ENCODE results near the gene ZNRF4.
"Not testable (repeated sequence)": the region's sequence is repeated elsewhere in the genome, so short reads cannot be mapped to it uniquely, and the experiment has no call there.

The ZNRF4 gene
- long read RNA-seq, donor 1 = 0 reads
- long read RNA-seq, donor 2 = 0 reads
- long read RNA-seq, donor 3 = 0 reads
- long read RNA-seq, donor 4 = 0 reads
- long read RNA-seq, donor 5 = 0 reads
- long read RNA-seq, donor 6 = 0 reads
- long read RNA-seq, donor 7 = 0 reads
- long read RNA-seq, donor 8 = 0 reads

DNA sequence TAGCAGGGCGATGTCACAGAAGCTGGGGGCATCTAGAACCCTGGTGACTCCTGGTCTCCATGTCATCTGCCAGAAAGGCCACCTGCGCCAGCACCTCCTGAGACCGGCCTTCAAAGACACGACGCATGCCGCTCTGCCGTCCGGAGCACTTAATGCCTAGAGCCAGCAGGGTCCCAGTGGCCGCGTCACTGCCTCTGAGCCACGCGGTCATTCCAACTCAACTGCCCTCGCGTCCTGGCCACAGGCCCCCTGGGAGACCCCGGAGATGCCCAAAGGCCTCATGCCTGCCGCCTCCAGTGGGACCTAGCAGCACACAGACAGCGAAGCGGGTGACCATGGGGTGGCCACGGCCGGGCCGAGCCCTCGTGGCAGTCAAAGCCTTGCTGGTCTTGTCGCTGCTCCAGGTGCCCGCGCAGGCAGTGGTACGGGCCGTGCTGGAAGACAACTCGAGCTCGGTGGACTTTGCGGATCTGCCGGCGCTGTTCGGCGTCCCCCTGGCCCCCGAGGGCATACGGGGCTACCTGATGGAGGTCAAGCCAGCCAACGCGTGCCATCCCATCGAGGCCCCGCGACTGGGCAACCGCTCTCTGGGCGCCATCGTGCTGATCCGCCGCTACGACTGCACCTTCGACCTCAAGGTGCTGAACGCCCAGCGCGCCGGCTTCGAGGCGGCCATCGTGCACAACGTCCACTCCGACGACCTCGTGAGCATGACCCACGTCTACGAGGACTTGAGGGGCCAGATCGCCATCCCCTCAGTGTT is at the start of gene ZNRF4:
ZNRF4 (plus strand) TSS at position 51 of the 763 bp plus-strand sequence; CDS start at position 126, 75 bp downstream.
- no peak for DNase-seq

DNA sequence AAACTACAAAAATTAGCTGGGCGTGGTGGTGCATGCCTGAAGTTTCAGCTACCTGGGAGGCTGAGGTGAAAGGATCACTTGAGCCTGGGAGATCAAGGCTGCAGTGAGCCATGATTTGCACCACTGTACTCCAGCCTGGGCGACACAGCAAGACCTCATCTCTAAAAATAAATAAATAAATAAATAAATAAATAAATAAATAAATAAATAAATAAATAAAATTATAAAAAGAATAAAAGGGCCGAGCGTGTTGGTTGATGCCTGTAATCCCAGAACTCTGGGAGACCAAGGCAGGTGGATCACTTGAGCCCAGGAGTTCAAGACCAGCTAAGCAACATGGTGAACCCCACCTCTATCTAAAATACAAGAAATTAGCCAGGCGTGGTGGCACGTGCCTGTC is 49.0 kb upstream of the ZNRF4 start:
- DNase-seq = not testable (repeated sequence)

DNA sequence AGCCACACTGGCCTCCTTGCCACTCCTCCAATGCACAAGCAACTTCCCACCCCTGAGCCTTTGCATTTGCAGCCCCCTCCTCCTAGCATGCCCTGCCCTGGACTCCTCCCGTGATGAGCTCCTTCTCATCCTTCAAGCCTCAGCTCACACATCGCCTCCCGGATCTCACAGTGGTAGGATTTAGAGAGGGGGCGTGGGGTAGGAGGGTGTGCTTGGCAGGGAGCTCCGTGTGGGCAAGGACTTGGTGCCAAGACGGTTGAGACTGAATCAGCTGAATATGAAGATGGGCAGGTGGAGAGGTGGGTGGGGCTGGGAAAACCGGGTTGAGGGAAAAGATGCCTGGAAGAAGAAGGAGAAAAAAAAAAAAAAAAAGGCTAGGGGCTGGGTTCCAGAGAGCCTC is 48.4 kb upstream of the ZNRF4 start:
- DNase-seq = no peak

- DNase-seq = no peak
Observed at GRCh38 chr19:5407356-5407755, 47.9 kb upstream of the ZNRF4 start.

DNA sequence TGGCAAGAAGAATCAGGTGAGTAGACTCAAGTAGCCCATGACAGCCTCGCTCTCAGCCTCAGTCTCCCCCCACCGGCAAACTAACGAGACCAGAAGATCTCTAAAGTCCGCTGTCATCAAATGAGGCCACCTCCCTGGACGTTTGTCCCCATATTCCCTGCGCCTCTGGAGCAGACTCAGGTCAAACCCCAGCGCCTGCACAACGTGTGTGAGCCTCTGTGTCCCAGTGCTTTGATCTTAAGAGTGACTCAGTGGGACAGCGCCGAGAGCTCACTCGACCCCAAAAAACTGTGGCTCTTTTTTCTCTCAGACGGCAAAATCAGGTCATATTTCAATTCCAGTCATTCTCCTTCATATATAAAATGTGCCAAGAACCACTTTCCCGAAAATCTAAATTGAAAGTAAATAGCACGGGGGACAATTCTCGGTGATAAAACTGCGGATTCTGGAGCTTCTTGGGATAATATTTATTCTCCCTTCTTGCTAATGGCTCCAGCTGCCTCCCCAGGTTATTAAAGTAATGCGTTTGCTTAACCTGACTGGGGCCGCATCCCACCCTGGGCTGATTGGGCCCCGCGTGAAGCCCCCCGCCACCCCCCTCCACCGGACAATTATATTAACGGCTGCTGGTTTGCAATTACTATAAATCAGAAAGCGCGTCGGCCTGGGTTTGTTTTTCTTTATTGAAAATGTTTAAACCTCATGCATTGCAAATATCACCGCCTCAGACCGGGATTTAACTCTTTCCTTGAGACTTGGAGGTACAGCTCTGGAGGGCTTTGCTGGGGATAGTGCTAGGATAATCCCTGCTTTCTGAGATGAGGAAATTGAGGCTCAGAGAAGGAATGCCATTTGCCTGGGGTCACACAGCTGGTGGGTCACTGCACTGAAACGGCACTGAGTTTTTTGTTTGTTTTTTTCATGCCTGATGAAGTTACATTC is 37.5 kb upstream of the ZNRF4 start:
- DNase-seq = no peak

DNA sequence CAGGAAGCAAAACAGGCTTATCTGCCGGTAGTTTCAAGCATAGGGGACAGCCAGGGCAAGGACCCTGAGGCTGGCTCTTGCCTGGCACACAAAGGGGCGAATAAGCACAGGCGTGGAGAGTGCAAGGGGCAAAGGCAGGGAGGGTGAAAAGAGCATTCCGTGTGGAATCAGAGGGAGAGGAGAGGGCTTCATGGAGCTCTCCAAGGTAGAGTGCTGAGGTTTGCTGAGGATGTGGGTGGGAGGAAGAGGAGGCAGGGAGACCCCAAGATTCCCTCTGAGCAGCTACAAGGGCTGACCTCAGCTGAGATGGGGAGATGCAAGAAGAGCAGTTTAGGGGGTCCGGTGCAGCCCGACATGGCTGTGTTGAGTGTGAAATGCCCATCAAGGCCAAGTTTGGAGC is 36.5 kb upstream of the ZNRF4 start:
- DNase-seq = no peak

- DNase-seq = no peak
Observed at GRCh38 chr19:5420953-5421352, 34.3 kb upstream of the ZNRF4 start.

DNA sequence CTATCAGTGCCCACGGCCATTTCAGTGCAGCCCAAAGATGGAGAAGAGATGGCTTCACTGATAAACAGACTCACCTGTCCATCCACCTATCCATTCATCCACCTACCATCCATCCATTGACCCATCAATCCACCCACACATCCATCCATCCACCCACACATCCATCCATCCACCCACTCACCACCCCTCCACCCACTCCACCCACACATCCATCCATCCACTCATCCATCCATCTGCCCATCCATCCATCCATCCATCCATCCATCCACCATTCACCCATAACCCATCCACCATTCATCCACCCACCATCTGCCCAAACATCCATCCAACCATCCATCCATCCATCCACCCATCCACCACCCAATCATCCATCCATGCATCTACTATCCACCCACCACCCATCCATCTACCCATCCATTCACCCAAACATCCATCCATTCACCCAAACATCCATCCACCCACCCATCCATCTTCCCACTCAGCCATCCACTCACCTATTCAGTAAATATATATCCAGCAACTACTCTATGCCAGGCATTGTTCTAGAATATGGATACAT is 31.6 kb upstream of the ZNRF4 start:
- DNase-seq = no peak

- no peak for DNase-seq
Observed at GRCh38 chr19:5424192-5424973, 30.8 kb upstream of the ZNRF4 start.

- no peak for DNase-seq
Observed at GRCh38 chr19:5425260-5425659, 30.0 kb upstream of the ZNRF4 start.

DNA sequence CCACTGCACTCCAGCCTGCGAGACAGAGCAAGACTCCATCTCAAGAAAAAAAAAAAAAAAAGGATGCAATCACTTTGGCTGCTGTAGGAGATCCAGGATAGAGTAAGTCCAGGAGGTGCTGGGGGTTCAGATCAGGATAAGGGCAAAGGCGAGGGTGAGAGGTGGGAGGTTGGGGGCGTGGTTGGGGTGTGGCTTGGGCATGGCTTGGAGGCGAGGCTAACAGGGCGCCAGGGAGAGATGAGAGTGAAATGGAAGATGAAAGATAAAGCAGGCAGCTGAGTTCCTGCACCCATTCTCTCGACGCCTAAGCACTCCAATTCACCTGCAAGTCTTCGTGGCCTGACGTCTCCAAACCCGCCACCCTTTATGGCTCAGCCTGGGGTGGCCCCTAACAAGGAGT is 25.0 kb upstream of the ZNRF4 start:
- no peak for DNase-seq

DNA sequence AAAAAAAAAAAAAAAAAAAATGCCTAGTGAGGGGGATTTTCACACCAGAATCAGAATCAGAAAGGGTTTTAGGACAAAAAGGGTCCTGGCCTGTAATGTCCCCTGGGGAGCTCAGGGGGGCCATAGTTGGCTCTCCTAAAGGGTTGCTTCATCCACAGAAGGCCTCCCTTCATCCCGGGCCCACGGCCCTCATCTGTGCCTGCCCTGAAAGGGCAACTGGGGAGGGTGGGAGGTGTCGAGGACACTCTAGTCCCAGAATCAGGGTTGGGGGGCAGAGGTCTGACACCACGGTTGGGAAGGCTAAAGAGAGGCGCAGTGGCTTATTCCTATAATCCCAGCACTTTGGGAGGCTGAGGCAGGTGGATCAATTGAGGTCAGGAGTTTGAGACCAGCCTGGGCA is 22.5 kb upstream of the ZNRF4 start:
- no peak for DNase-seq

DNA sequence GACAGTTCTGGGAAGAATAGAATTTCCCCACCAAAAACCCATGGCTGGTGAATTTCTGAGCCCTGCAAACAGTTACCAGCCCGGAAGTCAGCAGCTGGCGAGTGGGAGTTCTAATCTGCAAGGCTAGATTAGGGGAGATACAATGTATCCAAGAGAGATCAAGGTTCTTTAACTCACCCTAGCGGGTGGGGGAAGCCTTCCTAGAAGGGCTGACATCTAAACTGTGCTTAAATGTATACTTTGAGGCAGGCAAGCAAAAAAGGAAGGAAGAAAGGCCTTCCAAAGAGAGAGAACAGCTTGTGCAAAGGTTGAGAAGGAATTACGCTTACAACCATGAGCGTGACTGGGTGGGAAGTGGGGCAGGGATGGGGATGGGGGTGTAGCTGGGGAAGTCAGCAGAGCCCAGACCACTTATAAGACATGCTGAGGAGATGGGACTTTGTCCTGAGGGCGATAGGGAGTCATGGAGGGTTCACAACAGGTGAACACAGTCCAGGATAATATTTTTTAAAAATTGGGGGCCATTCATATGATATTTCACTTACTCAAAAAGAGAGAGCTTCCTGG is 20.8 kb upstream of the ZNRF4 start:
- DNase-seq = no peak

DNA sequence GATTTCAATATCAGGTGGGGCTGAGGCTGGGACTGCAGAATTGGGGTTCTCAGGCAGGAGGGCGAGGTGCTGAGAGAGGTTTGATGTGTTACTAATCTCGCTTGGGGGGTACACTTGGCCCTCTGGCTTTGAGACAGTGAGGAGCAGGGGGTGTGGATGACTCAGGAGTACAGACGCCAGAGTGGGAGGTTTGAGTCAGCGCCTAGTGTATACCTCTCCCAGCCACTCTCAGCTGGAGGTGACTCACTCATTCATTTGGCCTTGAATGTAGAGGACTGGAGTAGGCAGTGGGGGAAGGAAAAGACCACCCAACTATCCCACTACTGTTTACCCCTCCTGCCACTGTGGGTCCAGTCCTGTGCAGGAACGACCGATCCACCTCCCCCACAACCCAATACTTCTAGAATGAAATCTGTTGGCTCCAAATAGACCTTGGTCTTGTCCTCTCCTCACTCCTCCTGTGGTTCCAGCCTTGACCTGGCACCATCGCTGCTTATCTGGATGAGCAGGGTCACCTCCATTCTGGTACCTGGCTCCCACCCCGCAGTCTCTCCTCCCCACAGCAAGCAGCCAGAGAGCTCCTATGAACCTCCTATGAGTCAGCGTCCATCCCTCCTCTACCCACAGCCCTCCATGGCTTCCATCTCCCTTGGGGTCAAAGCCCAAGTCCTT is 20.1 kb upstream of the ZNRF4 start:
- DNase-seq = no peak

DNA sequence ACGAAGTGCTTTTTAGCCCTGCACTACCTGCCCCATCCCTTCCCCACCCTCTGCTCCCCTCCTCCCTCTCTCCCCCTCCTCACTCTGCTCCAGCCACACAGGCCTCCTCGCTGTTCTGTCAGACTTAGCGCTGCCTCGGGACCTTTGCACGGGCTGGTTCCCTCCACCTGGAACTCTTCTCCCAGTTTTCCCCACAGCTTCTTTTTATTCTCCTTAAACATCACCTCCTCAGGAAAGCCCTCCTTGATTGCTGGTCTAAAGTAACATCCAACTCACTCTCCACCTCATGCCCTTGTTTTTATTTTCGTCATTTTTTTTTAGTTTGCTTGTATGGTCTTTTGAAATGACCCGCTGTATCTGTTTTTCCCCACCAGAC is 19.6 kb upstream of the ZNRF4 start:
- no peak for DNase-seq

- peak; percentile 26 for DNase-seq
Observed at GRCh38 chr19:5436106-5436947, 18.9 kb upstream of the ZNRF4 start.

- peak; percentile 18 for DNase-seq
Observed at GRCh38 chr19:5436948-5437306, 18.3 kb upstream of the ZNRF4 start.

GRCh38 chr19:5438756-5439155 is 16.5 kb upstream of the ZNRF4 start:
- not testable (repeated sequence) for DNase-seq

- no peak for DNase-seq
Observed at GRCh38 chr19:5439452-5439851, 15.8 kb upstream of the ZNRF4 start.

DNA sequence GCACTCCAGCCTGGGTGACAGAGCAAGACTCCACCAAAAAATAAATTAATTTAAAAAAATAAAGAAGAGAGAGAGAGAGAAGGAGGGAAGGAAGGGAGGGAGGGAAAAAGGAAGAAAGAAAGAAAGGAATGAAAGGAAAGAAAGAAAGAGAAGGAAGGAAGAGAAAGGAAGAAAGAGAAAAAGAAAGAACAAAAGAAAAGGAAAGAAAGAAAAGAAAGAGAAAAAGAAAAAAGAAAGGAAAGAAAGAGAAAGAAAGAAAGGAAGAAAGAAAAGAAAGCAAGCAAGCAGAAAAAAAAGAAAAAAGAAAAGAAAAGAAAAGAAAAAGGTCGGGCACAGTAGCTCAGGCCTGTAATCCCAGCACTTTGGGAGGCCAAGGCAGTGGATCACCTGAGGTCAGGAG is 14.9 kb upstream of the ZNRF4 start:
- DNase-seq = no peak
